PC-9 (cell line): ENCODE results near the gene FBXO5.

Experiments
- CTCF ChIP-seq: fragments of 200-600 bp; sonication (generic); conservative IDR thresholded peaks from 2 replicates; pipeline ENCODE4 v1.6.1; 2017; ENCODE audit warnings: mixed run types, antibody characterized with exemption, mild to moderate bottlenecking, moderate library complexity
- EZH2 ChIP-seq: fragments of 200-600 bp; sonication (generic); IDR thresholded peaks from 2 replicates; pipeline ENCODE4 v1.8.0; 2017; ENCODE audit warnings: antibody characterized with exemption, low read depth

DNA sequence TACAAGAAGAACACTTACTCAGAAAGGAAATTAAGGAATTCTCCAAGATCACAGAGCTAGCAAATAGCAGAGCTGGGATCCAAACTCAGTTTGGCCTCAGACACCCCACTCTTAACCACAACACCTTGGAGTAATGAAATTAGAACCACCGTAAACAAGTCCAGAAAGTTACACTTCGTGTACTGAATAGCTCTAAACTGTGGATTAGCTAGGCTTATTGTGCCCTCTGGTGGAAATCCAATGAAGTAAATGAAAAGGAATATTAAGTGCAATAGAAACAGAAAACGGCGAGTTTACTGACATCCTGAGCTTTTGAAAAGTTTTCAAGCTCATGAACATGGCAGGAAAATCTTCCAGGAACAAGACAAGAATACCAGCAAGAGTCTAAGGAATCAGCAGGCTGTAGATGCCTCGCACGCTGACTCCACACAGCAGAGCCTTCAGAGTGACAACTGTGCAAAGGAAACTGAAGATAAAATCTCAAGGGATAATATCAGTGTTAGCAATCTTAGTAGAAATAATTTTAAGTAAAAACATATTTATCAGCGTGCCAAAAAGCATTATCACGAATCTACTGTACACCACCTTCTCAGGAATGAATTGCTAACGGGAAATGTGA lies 34.6 kb downstream of the FBXO5 start:
- peak; percentile 82 for TF ChIP-seq CTCF
- TF ChIP-seq EZH2, result no peak
